NT2/D1 (cell line): Measurements from ENCODE around the gene TMEM61.
"Not testable (repeated sequence)": the region's sequence is repeated elsewhere in the genome, so short reads cannot be mapped to it uniquely, and the experiment has no call there.

Experiments
- DNase-seq: peaks from one replicate; pipeline ENCODE4 v3.0.0-alpha.2; 2011; ENCODE audit warnings: low read depth, low spot score
- H3K27me3 ChIP-seq: 2 replicates; pipeline ENCODE4 v1.6.0; 2011; ENCODE audit warnings: mild to moderate bottlenecking; ENCODE audit not compliant: insufficient read length, insufficient read depth
- H3K36me3 ChIP-seq: 2 replicates; pipeline ENCODE4 v1.6.1; 2011; ENCODE audit warnings: mild to moderate bottlenecking, low read length, mixed read lengths; ENCODE audit not compliant: insufficient read depth, insufficient read length
- H3K4me1 ChIP-seq: 2 replicates; pipeline ENCODE4 v1.5.1; 2011; ENCODE audit not compliant: insufficient read depth, insufficient read length
- H3K4me3 ChIP-seq: 2 replicates; pipeline ENCODE4 v1.5.1; 2011; ENCODE audit warnings: low read depth; ENCODE audit not compliant: insufficient read length
- H3K9ac ChIP-seq: 2 replicates; pipeline ENCODE4 v1.6.0; 2011; ENCODE audit warnings: low read depth; ENCODE audit not compliant: insufficient read length
- H3K9me3 ChIP-seq: 2 replicates; pipeline ENCODE4 v1.5.1; 2011; ENCODE audit warnings: mild to moderate bottlenecking, low read length; ENCODE audit not compliant: insufficient read depth
- SUZ12 ChIP-seq: IDR thresholded peaks from 2 replicates; pipeline ENCODE4 v1.6.1; 2011; ENCODE audit not compliant: insufficient read length, insufficient read depth; ENCODE audit errors: extremely low read depth
- YY1 ChIP-seq: IDR thresholded peaks from 2 replicates; pipeline ENCODE4 v1.6.1; 2011; ENCODE audit not compliant: insufficient read length, insufficient read depth
- ZNF274 ChIP-seq: IDR thresholded peaks from 2 replicates; pipeline ENCODE4 v1.6.1; 2011; ENCODE audit warnings: mild to moderate bottlenecking, low read depth, low read length

The TMEM61 gene

GRCh38 chr1:54962612-54963395 lies 17.6 kb upstream of the TMEM61 start:
- no peaks in the 10 kb centered on the region for H3K27me3 ChIP-seq
- no peak overlapping the region for H3K4me3 ChIP-seq
- no peaks in the 10 kb centered on the region for H3K36me3 ChIP-seq
- H3K4me1 ChIP-seq = no peaks in the 10 kb centered on the region
- TF ChIP-seq ZNF274 (no peak), SUZ12 (no peak), YY1 (no peak)
- DNase-seq = peak; percentile 66
- no peak overlapping the region for H3K9ac ChIP-seq
- peaks cover 33% of the 10 kb centered on the region for H3K9me3 ChIP-seq

GRCh38 chr1:54963829-54964228 lies 16.6 kb upstream of the TMEM61 start:
- H3K36me3 ChIP-seq, H3K27me3 ChIP-seq, DNase-seq, H3K4me3 ChIP-seq, H3K9ac ChIP-seq, H3K4me1 ChIP-seq: not testable (repeated sequence)
- H3K9me3 ChIP-seq = peaks cover 23% of the 10 kb centered on the region

- H3K4me1 ChIP-seq = no peaks in the 10 kb centered on the region
- no peaks in the 10 kb centered on the region for H3K27me3 ChIP-seq
- H3K9me3 ChIP-seq = peaks cover 5% of the 10 kb centered on the region; the same call in 1 of the 2 replicates
- no peak for DNase-seq
- H3K4me3 ChIP-seq = no peak overlapping the region
- H3K9ac ChIP-seq = no peak overlapping the region
- H3K36me3 ChIP-seq = no peaks in the 10 kb centered on the region
- TF ChIP-seq ZNF274 = no peak
- TF ChIP-seq SUZ12 = no peak
- TF ChIP-seq YY1 = no peak
Measured at GRCh38 chr1:54965624-54966340, 14.6 kb upstream of the TMEM61 start.

GRCh38 chr1:54967372-54967771 lies 13.1 kb upstream of the TMEM61 start:
- no peak overlapping the region for H3K4me3 ChIP-seq
- H3K9ac ChIP-seq = no peak overlapping the region
- no peak for DNase-seq
- H3K27me3 ChIP-seq = no peaks in the 10 kb centered on the region
- TF ChIP-seq SUZ12 (no peak), YY1 (no peak), ZNF274 (no peak)
- no peaks in the 10 kb centered on the region for H3K4me1 ChIP-seq
- peaks cover 5% of the 10 kb centered on the region; the same call in 1 of the 2 replicates for H3K9me3 ChIP-seq
- H3K36me3 ChIP-seq = no peaks in the 10 kb centered on the region

GRCh38 chr1:54968551-54968950 lies 11.9 kb upstream of the TMEM61 start:
- TF ChIP-seq SUZ12 = no peak
- TF ChIP-seq YY1 = no peak
- no peak for TF ChIP-seq ZNF274
- peaks cover 4% of the 10 kb centered on the region; the same call in 1 of the 2 replicates for H3K9me3 ChIP-seq
- DNase-seq = no peak
- H3K4me3 ChIP-seq = no peak overlapping the region
- no peak overlapping the region for H3K9ac ChIP-seq
- no peaks in the 10 kb centered on the region for H3K36me3 ChIP-seq
- H3K27me3 ChIP-seq = no peaks in the 10 kb centered on the region
- H3K4me1 ChIP-seq = peaks cover 4% of the 10 kb centered on the region

GRCh38 chr1:54969879-54970278 lies 10.5 kb upstream of the TMEM61 start:
- no peak for DNase-seq
- Histone ChIP-seq H3K27me3 (no peaks in the 10 kb centered on the region), H3K36me3 (no peaks in the 10 kb centered on the region), H3K9ac (no peak overlapping the region), H3K4me3 (no peak overlapping the region), H3K9me3 (no peaks in the 10 kb centered on the region), H3K4me1 (peaks cover 4% of the 10 kb centered on the region)
- TF ChIP-seq YY1 (no peak), SUZ12 (no peak), ZNF274 (no peak)

GRCh38 chr1:54970901-54971300 lies 9.5 kb upstream of the TMEM61 start:
- Histone ChIP-seq H3K4me3 (no peak overlapping the region), H3K9ac (no peak overlapping the region), H3K36me3 (no peaks in the 10 kb centered on the region), H3K9me3 (no peaks in the 10 kb centered on the region), H3K27me3 (no peaks in the 10 kb centered on the region), H3K4me1 (peaks cover 4% of the 10 kb centered on the region)
- TF ChIP-seq ZNF274 (no peak), YY1 (no peak), SUZ12 (no peak)
- no peak for DNase-seq
